ENCODE results near the gene TMEM187. TPM values are rescaled to one million over a fixed set of nuclear protein-coding genes. Genes with fewer than 3 reads are reported as not detected.

Gene TMEM187
- total and polyA plus RNA-seq, 2 of the 4 experiments (the other 2 are of a cell fraction) = 3.4 to 6.2 TPM

DNA sequence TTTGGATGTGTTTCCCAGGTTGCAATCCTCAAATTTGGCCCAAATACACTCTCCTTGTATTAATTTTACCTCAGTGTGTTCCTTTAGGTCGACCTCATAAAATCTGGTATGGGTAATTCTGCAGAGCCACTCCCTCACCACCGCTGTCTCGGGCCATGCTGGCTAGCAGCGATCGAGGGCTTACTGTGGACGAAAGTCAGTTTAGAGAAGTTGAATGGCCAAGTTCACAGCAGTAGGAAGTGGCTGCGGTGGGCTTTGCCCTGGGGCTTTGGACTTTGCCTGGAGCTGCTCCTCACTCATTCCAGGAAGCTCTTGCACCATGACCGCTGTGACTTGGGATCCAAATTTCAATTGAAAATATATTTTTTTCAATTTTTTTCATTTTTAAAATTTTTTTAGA lies 19.6 kb downstream of the TMEM187 start:
- 80% methylated on average over 1 of the region's 8 CpGs; no CpG with 5 or more reads in 1 of the 2 experiments for WGBS, 2 experiments (ENCODE audit: extremely low coverage in 2 of 2, insufficient read length in 1 of 2)
- Histone ChIP-seq H4K91ac (ENCODE audit: insufficient read depth, low read depth, low read length) (no peak overlapping the region), H3K56ac (ENCODE audit: extremely low read depth, insufficient read depth, low read length) (no peak overlapping the region), H2BK5ac (ENCODE audit: low read depth, low read length, poor library complexity, severe bottlenecking) (no peak overlapping the region), H3K27ac (ENCODE audit: insufficient read depth, low read length) (no peak overlapping the region), H4K8ac (ENCODE audit: low read depth in 2 of 2, low read length in 2 of 2) (no peak overlapping the region), H3K27me3 (ENCODE audit: control insufficient read depth, insufficient read depth, low read length) (no peaks in the 10 kb centered on the region; the same call in 1 of the 2 replicates), H4K20me1 (ENCODE audit: insufficient read depth, low read length) (no peaks in the 10 kb centered on the region), H2AK5ac (ENCODE audit: low read depth, low read length) (no peak overlapping the region), H2BK20ac (ENCODE audit: low read depth, low read length) (no peak overlapping the region), H3K9ac (ENCODE audit: low read depth, low read length) (no peak overlapping the region), H3K18ac (ENCODE audit: low read depth, low read length) (no peak overlapping the region), H3K4me1 (ENCODE audit: control insufficient read depth, insufficient read depth, low read length) (no peaks in the 10 kb centered on the region), H3K9me3 (ENCODE audit: control insufficient read depth, insufficient read depth, low read length) (no peaks in the 10 kb centered on the region), H3K14ac (replicated peaks; ENCODE audit: low read depth, low read length) (no peak overlapping the region), H3K4me2 (ENCODE audit: low read depth, low read length) (no peak overlapping the region), H2BK120ac (ENCODE audit: low read depth, low read length) (no peak overlapping the region), H3K36me3 (ENCODE audit: control insufficient read depth, insufficient read depth, low read length) (no peaks in the 10 kb centered on the region), H3K79me1 (ENCODE audit: low read depth in 1 of 2, low read length in 2 of 2) (no peaks in the 10 kb centered on the region), H4K5ac (ENCODE audit: low read depth, low read length) (no peak overlapping the region), H3K4me3 (ENCODE audit: insufficient read depth, low read depth, low read length) (no peak overlapping the region), H2BK15ac (ENCODE audit: low read depth, low read length) (no peak overlapping the region), H2AK9ac (replicated peaks; ENCODE audit: low read depth, low read length, poor library complexity) (no peak overlapping the region), H3K9me1 (ENCODE audit: insufficient read depth, low read length) (no peaks in the 10 kb centered on the region), H3K23ac (ENCODE audit: low read depth, low read length) (no peak overlapping the region), H2AFZ (replicated peaks; ENCODE audit: low read length, poor library complexity) (no peak overlapping the region), H3K4ac (ENCODE audit: low read depth, low read length) (no peak overlapping the region)
- no TSS peak for BruUV-seq (replicated peaks)
- dilution Hi-C loops (cut with HindIII; ENCODE audit: low sequenced_read_pairs, unreplicated experiment) = no loop called here
- POLR2A ChIA-PET (ENCODE audit: unreplicated experiment) = no interaction called here
- CTCF ChIA-PET = no interaction called here
- intact Hi-C loops (cut with micrococcal nuclease) = no loop called here
- DNase-seq (no peak), ATAC-seq (ENCODE audit: low read depth) (no peak)
- in situ Hi-C loops (cut with MboI; ENCODE audit: low sequenced_read_pairs) = no loop called here
- TF ChIP-seq CHD1 (IDR thresholded peaks at IDR 0.05; ENCODE audit: low read depth, low read length) (no peak), BHLHE40 (IDR thresholded peaks at IDR 0.05; ENCODE audit: low read depth, low read length) (no peak), POLR2A (IDR thresholded peaks at IDR 0.05; ENCODE audit: low read depth, low read length) (no peak), MAFK (IDR thresholded peaks at IDR 0.05; ENCODE audit: low read depth, low read length) (no peak), CEBPB (IDR thresholded peaks at IDR 0.05; ENCODE audit: low read depth, low read length) (no peak), RFX5 (IDR thresholded peaks at IDR 0.05; ENCODE audit: low read depth, low read length) (no peak), MXI1 (IDR thresholded peaks at IDR 0.05; ENCODE audit: borderline replicate concordance, low read depth, low read length) (no peak), RAD21 (IDR thresholded peaks at IDR 0.05; ENCODE audit: low read length) (no peak), SMC3 (IDR thresholded peaks at IDR 0.05; ENCODE audit: low read depth, low read length) (no peak), FOS (IDR thresholded peaks at IDR 0.05; ENCODE audit: low read depth, low read length) (no peak), RCOR1 (IDR thresholded peaks at IDR 0.05; ENCODE audit: insufficient replicate concordance, low read length) (no peak), MAZ (IDR thresholded peaks at IDR 0.05; ENCODE audit: borderline replicate concordance, low read depth, low read length) (no peak), NFE2L2 (IDR thresholded peaks at IDR 0.05; ENCODE audit: low read depth, low read length) (no peak)
- TF ChIP-seq, protein P1, sequence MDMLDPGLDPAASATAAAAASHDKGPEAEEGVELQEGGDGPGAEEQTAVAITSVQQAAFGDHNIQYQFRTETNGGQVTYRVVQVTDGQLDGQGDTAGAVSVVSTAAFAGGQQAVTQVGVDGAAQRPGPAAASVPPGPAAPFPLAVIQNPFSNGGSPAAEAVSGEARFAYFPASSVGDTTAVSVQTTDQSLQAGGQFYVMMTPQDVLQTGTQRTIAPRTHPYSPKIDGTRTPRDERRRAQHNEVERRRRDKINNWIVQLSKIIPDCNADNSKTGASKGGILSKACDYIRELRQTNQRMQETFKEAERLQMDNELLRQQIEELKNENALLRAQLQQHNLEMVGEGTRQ (IDR thresholded peaks at IDR 0.05; ENCODE audit: low read depth, low read length) = no peak
- TF ChIP-seq, protein P2, sequence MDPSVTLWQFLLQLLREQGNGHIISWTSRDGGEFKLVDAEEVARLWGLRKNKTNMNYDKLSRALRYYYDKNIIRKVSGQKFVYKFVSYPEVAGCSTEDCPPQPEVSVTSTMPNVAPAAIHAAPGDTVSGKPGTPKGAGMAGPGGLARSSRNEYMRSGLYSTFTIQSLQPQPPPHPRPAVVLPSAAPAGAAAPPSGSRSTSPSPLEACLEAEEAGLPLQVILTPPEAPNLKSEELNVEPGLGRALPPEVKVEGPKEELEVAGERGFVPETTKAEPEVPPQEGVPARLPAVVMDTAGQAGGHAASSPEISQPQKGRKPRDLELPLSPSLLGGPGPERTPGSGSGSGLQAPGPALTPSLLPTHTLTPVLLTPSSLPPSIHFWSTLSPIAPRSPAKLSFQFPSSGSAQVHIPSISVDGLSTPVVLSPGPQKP (IDR thresholded peaks at IDR 0.05; ENCODE audit: borderline replicate concordance, low read depth, low read length) = no peak
- TF ChIP-seq, protein P3, sequence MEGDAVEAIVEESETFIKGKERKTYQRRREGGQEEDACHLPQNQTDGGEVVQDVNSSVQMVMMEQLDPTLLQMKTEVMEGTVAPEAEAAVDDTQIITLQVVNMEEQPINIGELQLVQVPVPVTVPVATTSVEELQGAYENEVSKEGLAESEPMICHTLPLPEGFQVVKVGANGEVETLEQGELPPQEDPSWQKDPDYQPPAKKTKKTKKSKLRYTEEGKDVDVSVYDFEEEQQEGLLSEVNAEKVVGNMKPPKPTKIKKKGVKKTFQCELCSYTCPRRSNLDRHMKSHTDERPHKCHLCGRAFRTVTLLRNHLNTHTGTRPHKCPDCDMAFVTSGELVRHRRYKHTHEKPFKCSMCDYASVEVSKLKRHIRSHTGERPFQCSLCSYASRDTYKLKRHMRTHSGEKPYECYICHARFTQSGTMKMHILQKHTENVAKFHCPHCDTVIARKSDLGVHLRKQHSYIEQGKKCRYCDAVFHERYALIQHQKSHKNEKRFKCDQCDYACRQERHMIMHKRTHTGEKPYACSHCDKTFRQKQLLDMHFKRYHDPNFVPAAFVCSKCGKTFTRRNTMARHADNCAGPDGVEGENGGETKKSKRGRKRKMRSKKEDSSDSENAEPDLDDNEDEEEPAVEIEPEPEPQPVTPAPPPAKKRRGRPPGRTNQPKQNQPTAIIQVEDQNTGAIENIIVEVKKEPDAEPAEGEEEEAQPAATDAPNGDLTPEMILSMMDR (conservative IDR thresholded peaks at IDR 0.05; ENCODE audit: low read depth, low read length) = no peak

Measured in IMR-90 (cell line).